HG03108 (cell line): ENCODE measurements around the gene CDK2AP2.
"Not testable (repeated sequence)": the region's sequence is repeated elsewhere in the genome, so short reads cannot be mapped to it uniquely, and the experiment has no call there.

ENCODE experiments used
- ATAC-seq: cut with Tn5 transposase; IDR thresholded peaks from one replicate; pipeline ENCODE4 v1.9.1; 2021; ENCODE audit warnings: moderate library complexity; ENCODE audit not compliant: unreplicated experiment

The CDK2AP2 gene

GRCh38 chr11:67491276-67492068 lies 16.5 kb downstream of the CDK2AP2 start:
- ATAC-seq: no peak

GRCh38 chr11:67490727-67491065 lies 17.3 kb downstream of the CDK2AP2 start:
- no peak for ATAC-seq

GRCh38 chr11:67489885-67490726 lies 17.9 kb downstream of the CDK2AP2 start:
- ATAC-seq: no peak

- no peak for ATAC-seq
Measured at GRCh38 chr11:67489203-67489884, 18.6 kb downstream of the CDK2AP2 start.

- peak; percentile 30 for ATAC-seq
Measured at GRCh38 chr11:67486481-67487195, 21.3 kb downstream of the CDK2AP2 start.

GRCh38 chr11:67485873-67486361 lies 22.0 kb downstream of the CDK2AP2 start:
- ATAC-seq: peak; percentile 24

- ATAC-seq: no peak
Measured at GRCh38 chr11:67484847-67485311, 23.1 kb downstream of the CDK2AP2 start.

- ATAC-seq: no peak
Measured at GRCh38 chr11:67483831-67484665, 23.9 kb downstream of the CDK2AP2 start.

GRCh38 chr11:67482827-67483798 lies 24.8 kb downstream of the CDK2AP2 start, which contains the start of gene AIP:
TSS of gene AIP (plus strand) at chr11:67483026. CDS start at chr11:67483159, 133 bp downstream.
- peak; percentile 54 for ATAC-seq

GRCh38 chr11:67482275-67482826 lies 25.6 kb downstream of the CDK2AP2 start:
- ATAC-seq: no peak

- not testable (repeated sequence) for ATAC-seq
Measured at GRCh38 chr11:67477344-67478050, 30.5 kb downstream of the CDK2AP2 start.

- ATAC-seq: not testable (repeated sequence)
Measured at GRCh38 chr11:67476692-67477091, 31.3 kb downstream of the CDK2AP2 start.

GRCh38 chr11:67472882-67473281 lies 35.1 kb downstream of the CDK2AP2 start:
- no peak for ATAC-seq

- ATAC-seq: no peak
Measured at GRCh38 chr11:67470337-67471002, 37.5 kb downstream of the CDK2AP2 start.

GRCh38 chr11:67469508-67469811 lies 38.5 kb downstream of the CDK2AP2 start:
- no peak for ATAC-seq

- peak; percentile 60 for ATAC-seq
Measured at GRCh38 chr11:67468759-67469507, 39.0 kb downstream of the CDK2AP2 start, which contains the start of gene TMEM134. TSS of gene TMEM134 (minus strand) at chr11:67469251. CDS start at chr11:67469192, 59 bp downstream.
